Measurements from ENCODE around the gene RBM6. TPM values are rescaled to one million over a fixed set of nuclear protein-coding genes. Genes with fewer than 3 reads are reported as not detected.

The RBM6 gene
- total and polyA plus RNA-seq, 2 donors (not counting 1 experiment from before 2014, with no cell fraction given): 40.1 to 46.1 TPM

DNA sequence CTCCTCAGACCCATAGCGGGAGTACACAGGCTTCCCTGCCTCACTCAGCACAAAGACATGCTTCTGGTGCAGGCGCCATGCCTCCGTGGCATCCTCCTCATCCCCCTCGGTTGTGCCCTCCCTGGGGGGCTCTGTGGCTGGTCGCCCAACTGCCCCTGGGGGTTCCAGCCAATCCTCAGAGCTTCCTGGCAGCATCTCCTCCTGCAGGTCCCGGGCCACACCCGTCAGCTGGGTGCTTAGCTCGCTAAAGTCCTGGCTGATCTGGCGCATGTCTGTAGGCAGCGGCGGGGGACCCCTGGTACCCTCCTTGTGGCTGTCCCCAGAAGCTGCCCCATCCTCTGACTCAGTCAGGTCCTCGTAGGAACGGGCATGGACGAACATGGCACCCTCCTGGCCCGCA, 28.3 kb upstream of the RBM6 start:
- no peak overlapping the region for H3K9ac ChIP-seq (ENCODE audit: insufficient read depth, low read length)
- no peaks in the 10 kb centered on the region for H3K27me3 ChIP-seq (ENCODE audit: control insufficient read depth, insufficient read depth, low read length)

DNA sequence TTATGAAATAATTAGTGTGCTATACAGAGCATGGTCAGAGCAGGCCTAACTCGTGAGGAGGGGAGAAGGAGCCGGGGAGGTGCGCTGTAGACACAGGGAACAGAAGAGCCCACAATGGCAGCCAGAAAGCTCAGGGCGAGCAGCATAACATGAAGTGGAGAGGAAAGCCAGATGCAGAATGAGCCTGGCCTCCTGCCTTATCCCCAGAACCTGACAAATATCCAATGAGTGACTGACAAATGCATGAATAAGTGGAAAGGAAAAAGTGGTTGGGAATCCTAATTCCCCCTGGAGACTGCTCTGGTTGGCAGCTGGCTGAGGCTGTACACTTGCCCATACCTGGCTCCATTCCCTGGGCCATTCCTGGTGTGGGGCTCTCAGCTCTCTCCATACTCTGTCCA, 27.1 kb upstream of the RBM6 start:
- no peak for DNase-seq (ENCODE audit: low read depth in 2 of 2)

More for the DNA sequence above, 28.3 kb upstream of the RBM6 start:
- Histone ChIP-seq H3K79me2 (ENCODE audit: control insufficient read depth, insufficient read depth, low read length) (no peaks in the 10 kb centered on the region), H3K9me3 (ENCODE audit: control insufficient read depth, insufficient read depth, low read depth, low read length) (no peaks in the 10 kb centered on the region), H3K4me1 (ENCODE audit: control insufficient read depth, extremely low read depth, insufficient read depth, low read length) (no peaks in the 10 kb centered on the region), H4K20me1 (ENCODE audit: control insufficient read depth, extremely low read depth, insufficient read depth, low read length) (no peaks in the 10 kb centered on the region), H3K36me3 (ENCODE audit: control insufficient read depth, insufficient read depth, low read length) (peaks cover 5% of the 10 kb centered on the region), H3K4me2 (ENCODE audit: extremely low read depth, insufficient read depth, low read length) (no peak overlapping the region), H3K27ac (ENCODE audit: insufficient read depth, low read length) (no peak overlapping the region), H2AFZ (ENCODE audit: low read length) (no peak overlapping the region), H3K4me3 (replicated peaks in 1 of 4; ENCODE audit: control extremely low read depth in 1 of 4, insufficient read depth in 1 of 4, low read depth in 3 of 4, low read length in 4 of 4) (no peak overlapping the region)
- DNase-seq (ENCODE audit: low read depth in 2 of 2): no peak
- TF ChIP-seq, protein P1, sequence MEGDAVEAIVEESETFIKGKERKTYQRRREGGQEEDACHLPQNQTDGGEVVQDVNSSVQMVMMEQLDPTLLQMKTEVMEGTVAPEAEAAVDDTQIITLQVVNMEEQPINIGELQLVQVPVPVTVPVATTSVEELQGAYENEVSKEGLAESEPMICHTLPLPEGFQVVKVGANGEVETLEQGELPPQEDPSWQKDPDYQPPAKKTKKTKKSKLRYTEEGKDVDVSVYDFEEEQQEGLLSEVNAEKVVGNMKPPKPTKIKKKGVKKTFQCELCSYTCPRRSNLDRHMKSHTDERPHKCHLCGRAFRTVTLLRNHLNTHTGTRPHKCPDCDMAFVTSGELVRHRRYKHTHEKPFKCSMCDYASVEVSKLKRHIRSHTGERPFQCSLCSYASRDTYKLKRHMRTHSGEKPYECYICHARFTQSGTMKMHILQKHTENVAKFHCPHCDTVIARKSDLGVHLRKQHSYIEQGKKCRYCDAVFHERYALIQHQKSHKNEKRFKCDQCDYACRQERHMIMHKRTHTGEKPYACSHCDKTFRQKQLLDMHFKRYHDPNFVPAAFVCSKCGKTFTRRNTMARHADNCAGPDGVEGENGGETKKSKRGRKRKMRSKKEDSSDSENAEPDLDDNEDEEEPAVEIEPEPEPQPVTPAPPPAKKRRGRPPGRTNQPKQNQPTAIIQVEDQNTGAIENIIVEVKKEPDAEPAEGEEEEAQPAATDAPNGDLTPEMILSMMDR (conservative IDR thresholded peaks at IDR 0.05 in 1 of 2, IDR thresholded peaks at IDR 0.05 in 1 of 2; ENCODE audit: low read depth in 1 of 2, low read length in 2 of 2): no peak
- no peak for TF ChIP-seq EZH2 (IDR thresholded peaks at IDR 0.05; ENCODE audit: low read length, missing control alignments)

DNA sequence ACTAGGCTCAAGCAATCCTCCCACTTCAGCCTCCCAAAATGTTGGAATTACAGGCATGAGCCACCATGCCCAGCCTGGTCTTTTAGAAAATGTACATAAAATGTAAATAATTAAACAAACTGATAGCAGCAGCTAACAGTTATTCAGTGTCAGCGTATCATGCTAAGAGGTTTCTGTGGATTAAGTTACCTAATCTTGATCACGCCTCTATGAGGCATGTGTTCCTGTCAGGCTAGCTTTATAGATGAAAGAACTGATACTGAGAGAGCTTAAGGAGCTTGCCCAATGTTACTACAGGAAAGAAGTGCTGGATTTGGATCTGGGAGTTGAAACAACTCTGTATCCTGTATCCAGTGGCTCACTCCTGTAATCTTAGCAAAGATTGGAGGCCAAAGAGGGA, 25.0 kb upstream of the RBM6 start:
- H2AFZ ChIP-seq (ENCODE audit: low read length): no peak overlapping the region
- H3K4me1 ChIP-seq (ENCODE audit: control insufficient read depth, extremely low read depth, insufficient read depth, low read length): no peaks in the 10 kb centered on the region
- no peak overlapping the region for H3K4me2 ChIP-seq (ENCODE audit: extremely low read depth, insufficient read depth, low read length)
- H3K27me3 ChIP-seq (ENCODE audit: control insufficient read depth, insufficient read depth, low read length): no peaks in the 10 kb centered on the region
- H3K79me2 ChIP-seq (ENCODE audit: control insufficient read depth, insufficient read depth, low read length): no peaks in the 10 kb centered on the region
- H3K36me3 ChIP-seq (ENCODE audit: control insufficient read depth, insufficient read depth, low read length): peaks cover 3% of the 10 kb centered on the region
- TF ChIP-seq, protein P1 (conservative IDR thresholded peaks at IDR 0.05 in 1 of 2, IDR thresholded peaks at IDR 0.05 in 1 of 2; ENCODE audit: low read depth in 1 of 2, low read length in 2 of 2): no peak
- no peak for TF ChIP-seq EZH2 (IDR thresholded peaks at IDR 0.05; ENCODE audit: low read length, missing control alignments)
- H4K20me1 ChIP-seq (ENCODE audit: control insufficient read depth, extremely low read depth, insufficient read depth, low read length): no peaks in the 10 kb centered on the region
- no peak for DNase-seq (ENCODE audit: low read depth in 2 of 2)
- no peak overlapping the region for H3K27ac ChIP-seq (ENCODE audit: insufficient read depth, low read length)
- no peaks in the 10 kb centered on the region for H3K9me3 ChIP-seq (ENCODE audit: control insufficient read depth, insufficient read depth, low read depth, low read length)
- H3K9ac ChIP-seq (ENCODE audit: insufficient read depth, low read length): no peak overlapping the region
- H3K4me3 ChIP-seq (replicated peaks in 1 of 4; ENCODE audit: control extremely low read depth in 1 of 4, insufficient read depth in 1 of 4, low read depth in 3 of 4, low read length in 4 of 4): no peak overlapping the region

More for the DNA sequence above, 27.1 kb upstream of the RBM6 start:
- Histone ChIP-seq H3K4me2 (ENCODE audit: extremely low read depth, insufficient read depth, low read length) (no peak overlapping the region), H3K9me3 (ENCODE audit: control insufficient read depth, insufficient read depth, low read depth, low read length) (no peaks in the 10 kb centered on the region), H3K9ac (ENCODE audit: insufficient read depth, low read length) (no peak overlapping the region), H3K4me3 (replicated peaks in 1 of 4; ENCODE audit: control extremely low read depth in 1 of 4, insufficient read depth in 1 of 4, low read depth in 3 of 4, low read length in 4 of 4) (no peak overlapping the region), H3K79me2 (ENCODE audit: control insufficient read depth, insufficient read depth, low read length) (no peaks in the 10 kb centered on the region), H3K4me1 (ENCODE audit: control insufficient read depth, extremely low read depth, insufficient read depth, low read length) (no peaks in the 10 kb centered on the region), H2AFZ (ENCODE audit: low read length) (no peak overlapping the region), H3K27ac (ENCODE audit: insufficient read depth, low read length) (no peak overlapping the region), H3K36me3 (ENCODE audit: control insufficient read depth, insufficient read depth, low read length) (peaks cover 5% of the 10 kb centered on the region), H3K27me3 (ENCODE audit: control insufficient read depth, insufficient read depth, low read length) (no peaks in the 10 kb centered on the region), H4K20me1 (ENCODE audit: control insufficient read depth, extremely low read depth, insufficient read depth, low read length) (no peaks in the 10 kb centered on the region)
- TF ChIP-seq, protein P1 (conservative IDR thresholded peaks at IDR 0.05 in 1 of 2, IDR thresholded peaks at IDR 0.05 in 1 of 2; ENCODE audit: low read depth in 1 of 2, low read length in 2 of 2): no peak
- no peak for TF ChIP-seq EZH2 (IDR thresholded peaks at IDR 0.05; ENCODE audit: low read length, missing control alignments)

All from fibroblast of lung (primary cell).